Mucosa of descending colon (tissue), 3 donors: Measurements from ENCODE around the gene PRR5. TPM values are rescaled to one million over a fixed set of nuclear protein-coding genes. Genes with fewer than 3 reads are reported as not detected.

Experiments used
- ATAC-seq: fragments of 200-7000 bp; cut with Tn5 transposase; one replicate; pipeline ENCODE4 v1.9.1; 2020; ENCODE audit warnings: mild to moderate bottlenecking, moderate library complexity
- DNase-seq, 3 donors: peaks; one replicate each; pipeline ENCODE4 v3.0.0-alpha.2; 2020
- H3K36me3 ChIP-seq: fragments of 200-600 bp; one replicate; pipeline ENCODE4 v1.8.0; 2021; ENCODE audit warnings: low read depth, mild to moderate bottlenecking
- H3K4me1 ChIP-seq: fragments of 200-600 bp; one replicate; pipeline ENCODE4 v1.8.0; 2021; ENCODE audit warnings: low read depth, mild to moderate bottlenecking
- H3K4me3 ChIP-seq: fragments of 200-600 bp; one replicate; pipeline ENCODE4 v1.8.0; 2021; ENCODE audit warnings: mild to moderate bottlenecking
- H3K9me3 ChIP-seq: fragments of 200-600 bp; one replicate; pipeline ENCODE4 v1.8.0; 2021; ENCODE audit warnings: mild to moderate bottlenecking
- intact Hi-C, 2 donors: fragments of 100-400 bp; cut with DNase I in 1 of 2; cut with micrococcal nuclease in 1 of 2; formaldehyde crosslinking; loops; one replicate each; pipeline versions ENCODE4 v1.11.0 to v1.11.1; 2022; cut with DNase I, micrococcal nuclease
- total RNA-seq, 3 donors: library from RNA; stranded (reverse); fragmentation: NEBNext Ultra II Directional in 2 of 3; extraction: Animal tissue kit (Norgen Biotek cat#: 25700) in 2 of 3; gene quantifications; one replicate each; pipeline versions ENCODE4 v1.2.1 to v1.2.4, GENCODE V29; 2021 to 2023
- TF ChIP-seq, protein P1 (sequence below): fragments of 200-600 bp; IDR thresholded peaks from one replicate; pipeline ENCODE4 v1.8.0; 2022; ENCODE audit warnings: antibody characterized with exemption, mild to moderate bottlenecking
- donor health status: DM: no; HTN: no; CAD: no; lungs with moderate emphysema.
- donor health status: DM: no; HTN: no; CAD: no.
- donor health status: DM: no; HTN: yes; CAD: no.

The PRR5 gene
- total RNA-seq, 3 donors from 2014 or later = 21.8 to 46.2 (median 35.1) TPM

- intact Hi-C loops = no loop called here
- DNase-seq (no peak), ATAC-seq (peak; percentile 15)
- Histone ChIP-seq H3K4me1 (peaks cover 3% of the 10 kb centered on the region), H3K4me3 (no peak overlapping the region), H3K36me3 (no peaks in the 10 kb centered on the region), H3K9me3 (no peaks in the 10 kb centered on the region)
- TF ChIP-seq, protein P1, sequence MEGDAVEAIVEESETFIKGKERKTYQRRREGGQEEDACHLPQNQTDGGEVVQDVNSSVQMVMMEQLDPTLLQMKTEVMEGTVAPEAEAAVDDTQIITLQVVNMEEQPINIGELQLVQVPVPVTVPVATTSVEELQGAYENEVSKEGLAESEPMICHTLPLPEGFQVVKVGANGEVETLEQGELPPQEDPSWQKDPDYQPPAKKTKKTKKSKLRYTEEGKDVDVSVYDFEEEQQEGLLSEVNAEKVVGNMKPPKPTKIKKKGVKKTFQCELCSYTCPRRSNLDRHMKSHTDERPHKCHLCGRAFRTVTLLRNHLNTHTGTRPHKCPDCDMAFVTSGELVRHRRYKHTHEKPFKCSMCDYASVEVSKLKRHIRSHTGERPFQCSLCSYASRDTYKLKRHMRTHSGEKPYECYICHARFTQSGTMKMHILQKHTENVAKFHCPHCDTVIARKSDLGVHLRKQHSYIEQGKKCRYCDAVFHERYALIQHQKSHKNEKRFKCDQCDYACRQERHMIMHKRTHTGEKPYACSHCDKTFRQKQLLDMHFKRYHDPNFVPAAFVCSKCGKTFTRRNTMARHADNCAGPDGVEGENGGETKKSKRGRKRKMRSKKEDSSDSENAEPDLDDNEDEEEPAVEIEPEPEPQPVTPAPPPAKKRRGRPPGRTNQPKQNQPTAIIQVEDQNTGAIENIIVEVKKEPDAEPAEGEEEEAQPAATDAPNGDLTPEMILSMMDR = no peak
Measured at GRCh38 chr22:44764974-44765373, 63.0 kb downstream of the PRR5 start.

DNA sequence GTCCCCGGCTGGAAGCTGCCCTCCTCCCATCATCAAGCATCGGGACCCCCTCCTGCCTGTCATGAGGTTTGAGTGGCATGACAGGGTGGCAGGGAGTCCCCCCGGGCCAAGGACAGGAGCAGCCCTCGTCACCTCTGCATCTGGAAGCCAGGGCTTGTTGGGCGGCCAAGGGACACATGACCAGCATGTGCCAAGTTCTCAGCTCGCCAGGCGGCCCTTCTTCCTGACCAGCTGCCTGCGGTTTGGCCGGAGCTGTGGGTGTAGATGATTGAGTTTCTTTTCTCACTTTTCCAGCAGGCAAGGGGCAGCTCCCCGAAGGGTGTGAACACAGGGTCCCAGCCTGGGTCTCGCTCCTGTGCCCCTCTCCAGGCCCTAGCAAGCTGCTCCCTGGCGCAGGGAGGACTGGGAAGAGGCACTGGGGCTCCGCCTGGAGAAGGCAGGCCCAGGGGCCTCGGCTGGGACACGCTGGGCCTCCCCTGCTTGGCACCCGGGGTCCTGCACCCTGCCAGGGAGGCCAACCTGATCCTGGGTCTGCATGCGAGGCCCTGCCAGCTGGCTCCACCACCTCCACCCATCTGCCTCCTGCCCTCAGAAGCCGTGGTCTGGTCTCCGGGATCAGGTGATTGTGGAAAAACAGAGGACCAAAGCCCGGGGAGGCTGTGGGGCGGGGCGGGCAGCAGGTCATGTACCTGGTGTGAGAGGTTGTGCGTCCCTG lies 63.7 kb downstream of the PRR5 start:
- H3K9me3 ChIP-seq = no peaks in the 10 kb centered on the region
- intact Hi-C loops = no loop called here

GRCh38 chr22:44773082-44773481 lies 71.1 kb downstream of the PRR5 start:
- H3K4me3 ChIP-seq = no peak overlapping the region
- H3K4me1 ChIP-seq = peaks cover 20% of the 10 kb centered on the region
- no peaks in the 10 kb centered on the region for H3K36me3 ChIP-seq
- TF ChIP-seq, protein P1 = no peak
- DNase-seq (no peak), ATAC-seq (no peak)
- intact Hi-C loops = no loop called here
- peaks cover 2% of the 10 kb centered on the region for H3K9me3 ChIP-seq

More for the DNA sequence above, 63.7 kb downstream of the PRR5 start:
- Histone ChIP-seq H3K4me3 (no peak overlapping the region), H3K36me3 (no peaks in the 10 kb centered on the region), H3K4me1 (peaks cover 3% of the 10 kb centered on the region)
- ATAC-seq (peak; percentile 36), DNase-seq (no peak)
- TF ChIP-seq, protein P1 = no peak

DNA sequence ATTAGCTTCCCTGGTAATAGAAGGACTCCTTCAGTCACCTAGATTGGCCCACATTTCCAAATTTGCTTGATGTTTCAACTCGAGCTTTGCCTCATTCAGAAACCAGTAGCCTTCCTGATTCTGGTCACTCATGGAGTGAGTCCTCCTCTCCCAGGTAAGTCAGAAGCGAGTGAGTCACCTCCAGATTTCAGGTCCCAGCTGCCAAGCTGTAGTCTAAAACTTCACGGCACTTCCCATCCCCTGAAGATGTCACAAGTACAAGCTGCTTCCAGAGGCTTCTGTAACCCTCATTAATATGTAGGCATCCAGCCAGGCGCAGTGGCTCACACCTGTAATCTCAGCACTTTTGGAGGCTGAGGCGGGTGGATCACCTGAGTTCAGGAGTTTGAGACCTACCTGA lies 73.9 kb downstream of the PRR5 start:
- peaks cover 26% of the 10 kb centered on the region for H3K4me1 ChIP-seq
- ATAC-seq (no peak), DNase-seq (no peak)
- no peak overlapping the region for H3K4me3 ChIP-seq
- intact Hi-C loops = no loop called here
- no peaks in the 10 kb centered on the region for H3K36me3 ChIP-seq
- TF ChIP-seq, protein P1 = no peak
- H3K9me3 ChIP-seq = peaks cover 2% of the 10 kb centered on the region

- H3K4me3 ChIP-seq = no peak overlapping the region
- ATAC-seq (peak; percentile 82), DNase-seq (peak in 2 of 3 donors; percentile 52 to 62)
- intact Hi-C loops = no loop called here
- no peaks in the 10 kb centered on the region for H3K36me3 ChIP-seq
- H3K4me1 ChIP-seq = peaks cover 26% of the 10 kb centered on the region
- TF ChIP-seq, protein P1 = no peak
- H3K9me3 ChIP-seq = peaks cover 2% of the 10 kb centered on the region
Measured at GRCh38 chr22:44776605-44777363, 74.8 kb downstream of the PRR5 start.
